NCI-H526 treated with DMSO at 0.1 percent for 48 hours (cell line): Measurements from ENCODE around the gene TBC1D30.
"Not testable (repeated sequence)": the region's sequence is repeated elsewhere in the genome, so short reads cannot be mapped to it uniquely, and the experiment has no call there.

ENCODE experiments used
- DNase-seq: peaks from one replicate; lab custom pipeline; 2025; lab: John Stamatoyannopoulos, UW

The TBC1D30 gene, protein sequence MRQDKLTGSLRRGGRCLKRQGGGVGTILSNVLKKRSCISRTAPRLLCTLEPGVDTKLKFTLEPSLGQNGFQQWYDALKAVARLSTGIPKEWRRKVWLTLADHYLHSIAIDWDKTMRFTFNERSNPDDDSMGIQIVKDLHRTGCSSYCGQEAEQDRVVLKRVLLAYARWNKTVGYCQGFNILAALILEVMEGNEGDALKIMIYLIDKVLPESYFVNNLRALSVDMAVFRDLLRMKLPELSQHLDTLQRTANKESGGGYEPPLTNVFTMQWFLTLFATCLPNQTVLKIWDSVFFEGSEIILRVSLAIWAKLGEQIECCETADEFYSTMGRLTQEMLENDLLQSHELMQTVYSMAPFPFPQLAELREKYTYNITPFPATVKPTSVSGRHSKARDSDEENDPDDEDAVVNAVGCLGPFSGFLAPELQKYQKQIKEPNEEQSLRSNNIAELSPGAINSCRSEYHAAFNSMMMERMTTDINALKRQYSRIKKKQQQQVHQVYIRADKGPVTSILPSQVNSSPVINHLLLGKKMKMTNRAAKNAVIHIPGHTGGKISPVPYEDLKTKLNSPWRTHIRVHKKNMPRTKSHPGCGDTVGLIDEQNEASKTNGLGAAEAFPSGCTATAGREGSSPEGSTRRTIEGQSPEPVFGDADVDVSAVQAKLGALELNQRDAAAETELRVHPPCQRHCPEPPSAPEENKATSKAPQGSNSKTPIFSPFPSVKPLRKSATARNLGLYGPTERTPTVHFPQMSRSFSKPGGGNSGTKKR

DNA sequence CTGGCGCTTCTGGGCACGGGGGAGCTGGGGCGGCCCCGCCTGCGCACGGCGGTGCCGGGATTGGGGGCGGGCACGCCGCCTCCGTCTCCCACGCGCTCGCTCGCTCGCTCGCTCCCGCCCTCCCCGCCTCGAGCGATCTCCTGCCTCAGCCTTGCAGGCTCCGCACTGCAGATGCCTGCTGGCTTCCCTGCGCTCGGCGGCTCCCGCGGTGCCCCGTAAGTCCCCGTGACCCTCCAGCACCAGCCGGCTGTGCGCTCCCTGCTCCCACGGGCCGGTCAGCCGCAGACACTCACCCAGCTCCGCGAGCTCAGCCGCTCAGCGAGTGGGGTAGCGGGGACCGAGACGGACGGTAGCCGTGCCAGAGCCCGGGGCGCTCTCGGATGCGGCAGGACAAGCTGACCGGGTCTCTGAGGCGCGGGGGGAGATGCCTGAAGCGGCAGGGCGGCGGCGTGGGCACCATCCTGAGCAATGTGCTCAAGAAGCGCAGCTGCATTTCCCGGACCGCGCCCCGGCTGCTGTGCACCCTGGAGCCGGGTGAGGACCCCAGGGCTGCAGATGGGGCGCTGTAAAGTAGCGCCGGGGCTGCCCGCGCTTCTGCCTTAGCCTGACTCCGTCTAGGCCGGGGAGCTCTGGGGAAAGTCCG, at the start of gene TBC1D30:
TSS of gene TBC1D30 (plus strand) at position 148 of the 643 bp plus-strand sequence. CDS start at position 381, 233 bp downstream.
- DNase-seq, result peak; percentile 77

DNA sequence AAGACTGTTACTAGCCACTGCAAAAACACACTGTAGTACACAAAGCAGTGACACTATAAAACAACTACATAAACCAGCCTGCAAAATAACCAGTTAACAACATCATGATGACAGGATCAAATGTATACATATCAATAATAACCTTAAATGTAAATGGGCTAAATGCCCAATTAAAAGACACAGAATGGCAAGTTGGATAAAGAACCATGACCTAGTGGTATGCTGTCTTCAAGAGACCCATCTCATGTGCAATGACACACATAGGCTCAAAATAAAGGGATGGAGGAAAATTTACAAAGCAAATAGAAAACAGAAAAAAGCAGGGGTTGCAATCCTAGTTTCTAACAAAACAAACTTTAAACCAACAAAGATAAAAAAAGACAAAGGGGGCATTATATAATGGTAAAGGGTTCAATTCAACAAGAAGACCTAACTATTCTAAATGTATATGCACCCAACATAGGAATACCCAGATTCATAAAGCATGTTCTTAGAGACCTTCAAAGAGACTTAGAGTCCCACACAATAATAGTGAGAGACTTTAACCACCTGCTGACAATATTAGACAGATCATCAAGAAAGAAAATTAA, 49.2 kb upstream of the TBC1D30 start:
- not testable (repeated sequence) for DNase-seq

DNA sequence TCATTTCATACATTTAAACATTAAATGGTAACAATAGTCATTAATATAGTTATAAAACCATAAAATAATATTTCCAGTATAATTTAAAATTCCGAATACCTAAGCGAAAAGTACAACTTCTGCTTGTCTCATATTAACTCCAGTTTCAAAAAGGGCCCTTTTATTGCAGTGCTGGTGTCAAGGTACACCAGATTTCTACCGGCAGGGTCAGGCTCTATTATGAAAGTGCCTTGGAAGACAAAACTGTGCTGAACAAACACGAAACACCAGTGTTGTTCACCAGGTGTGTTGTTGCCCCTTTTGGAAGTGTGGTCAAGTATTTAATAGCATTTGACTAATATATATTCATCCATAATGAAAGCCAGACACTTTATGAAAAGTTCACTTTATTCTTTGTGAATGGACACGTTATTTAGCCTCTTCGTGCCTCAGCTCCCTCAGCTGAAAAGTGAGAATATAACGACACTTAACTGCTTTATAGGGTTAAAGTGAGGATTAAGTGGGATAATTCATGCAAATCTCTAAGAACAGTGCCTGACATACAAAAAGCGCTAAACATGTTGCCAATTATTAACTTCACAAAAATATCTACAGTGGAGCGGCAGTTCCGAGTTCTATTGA, 45.0 kb upstream of the TBC1D30 start:
- DNase-seq, result no peak

DNA sequence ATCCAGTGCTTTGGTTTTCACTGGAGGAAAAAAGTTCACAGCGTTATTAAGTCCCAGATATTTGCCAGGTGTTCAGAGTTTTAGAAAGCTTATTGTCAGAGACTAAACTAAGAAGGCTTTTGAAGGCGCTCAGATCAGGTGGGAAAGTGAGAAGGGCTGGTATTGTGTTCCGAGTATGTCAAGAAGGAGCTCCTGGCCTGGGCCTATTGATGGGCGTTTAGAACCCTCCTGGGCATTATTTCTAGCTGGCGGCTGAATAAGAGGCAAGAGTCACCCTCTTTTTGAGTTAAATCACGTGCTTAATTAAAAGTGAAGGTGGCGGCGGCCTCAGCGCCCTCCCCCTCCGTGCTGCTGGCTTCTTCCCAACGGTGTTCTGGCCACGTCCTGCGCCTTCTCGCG, 44.3 kb upstream of the TBC1D30 start:
- DNase-seq, result peak; percentile 80

DNA sequence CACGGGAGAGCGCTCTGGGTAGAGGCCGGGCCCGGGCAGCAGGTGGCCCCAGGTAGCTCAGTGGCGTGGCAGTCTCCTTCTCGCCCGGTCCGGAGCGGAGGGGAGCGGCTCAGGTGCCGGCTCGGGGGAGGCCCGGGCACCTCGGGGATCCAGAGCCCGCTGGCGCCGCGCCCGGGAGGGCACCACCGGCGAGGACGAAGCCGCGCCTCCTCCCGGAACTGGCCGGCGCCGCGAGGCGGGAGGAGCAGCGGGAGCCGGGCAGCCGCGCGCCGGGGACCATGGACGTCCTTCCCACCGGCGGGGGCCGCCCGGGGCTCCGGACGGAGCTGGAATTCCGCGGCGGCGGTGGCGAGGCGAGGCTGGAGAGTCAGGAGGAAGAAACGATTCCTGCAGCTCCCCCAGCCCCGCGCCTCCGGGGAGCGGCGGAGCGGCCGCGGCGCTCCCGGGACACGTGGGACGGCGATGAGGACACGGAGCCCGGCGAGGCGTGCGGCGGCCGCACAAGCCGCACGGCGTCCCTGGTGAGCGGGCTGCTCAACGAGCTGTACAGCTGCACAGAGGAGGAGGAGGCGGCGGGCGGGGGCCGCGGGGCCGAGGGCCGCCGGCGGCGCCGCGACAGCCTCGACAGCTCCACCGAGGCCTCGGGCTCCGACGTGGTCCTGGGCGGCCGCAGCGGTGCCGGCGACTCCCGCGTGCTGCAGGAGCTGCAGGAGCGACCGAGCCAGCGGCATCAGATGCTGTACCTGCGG, 43.7 kb upstream of the TBC1D30 start:
- peak; percentile 57 for DNase-seq

DNA sequence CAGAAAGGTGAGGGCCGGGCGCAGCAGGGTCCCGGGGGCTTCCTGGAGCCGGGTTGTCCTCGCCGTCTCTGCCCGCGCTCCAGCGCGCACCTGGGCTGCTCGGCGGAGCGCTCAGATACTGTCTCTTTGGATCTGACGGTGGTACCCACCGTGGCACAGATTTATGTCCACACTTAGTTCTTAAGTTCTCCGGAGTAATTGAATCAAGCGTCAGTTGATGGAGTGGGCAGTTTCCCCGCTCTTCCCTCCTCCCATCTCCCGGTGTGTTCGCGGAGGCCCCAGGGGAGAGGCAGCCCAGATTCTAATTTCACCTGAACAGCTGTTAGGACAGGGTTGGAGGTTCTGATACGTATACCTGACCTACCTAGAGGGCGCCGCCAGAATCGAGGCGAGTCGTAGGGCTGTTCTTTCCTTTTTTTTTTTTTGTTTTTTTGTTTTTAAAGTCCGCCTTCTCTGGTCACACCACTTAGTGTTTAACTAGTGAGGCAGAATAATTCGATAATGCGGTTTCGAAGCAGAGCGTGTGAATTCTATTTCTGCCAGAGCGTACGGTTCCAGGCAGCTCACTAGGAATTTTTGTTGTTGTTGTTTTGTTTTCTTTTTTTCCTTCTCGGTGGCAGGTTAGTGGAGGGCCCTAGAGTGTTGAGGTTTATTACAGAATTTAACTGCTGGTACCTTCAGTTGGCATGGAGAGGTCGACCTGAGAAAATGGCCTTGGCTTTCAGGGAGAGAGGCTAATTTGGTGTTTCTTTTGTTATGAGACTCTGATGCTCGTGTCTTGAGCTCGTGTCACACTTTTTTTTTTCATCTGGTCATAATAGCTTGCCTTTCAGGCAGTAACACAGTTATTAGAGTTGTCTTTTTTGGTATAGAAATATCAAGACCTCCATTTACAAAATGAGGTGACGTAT, 42.9 kb upstream of the TBC1D30 start:
- peak; percentile 57 for DNase-seq

DNA sequence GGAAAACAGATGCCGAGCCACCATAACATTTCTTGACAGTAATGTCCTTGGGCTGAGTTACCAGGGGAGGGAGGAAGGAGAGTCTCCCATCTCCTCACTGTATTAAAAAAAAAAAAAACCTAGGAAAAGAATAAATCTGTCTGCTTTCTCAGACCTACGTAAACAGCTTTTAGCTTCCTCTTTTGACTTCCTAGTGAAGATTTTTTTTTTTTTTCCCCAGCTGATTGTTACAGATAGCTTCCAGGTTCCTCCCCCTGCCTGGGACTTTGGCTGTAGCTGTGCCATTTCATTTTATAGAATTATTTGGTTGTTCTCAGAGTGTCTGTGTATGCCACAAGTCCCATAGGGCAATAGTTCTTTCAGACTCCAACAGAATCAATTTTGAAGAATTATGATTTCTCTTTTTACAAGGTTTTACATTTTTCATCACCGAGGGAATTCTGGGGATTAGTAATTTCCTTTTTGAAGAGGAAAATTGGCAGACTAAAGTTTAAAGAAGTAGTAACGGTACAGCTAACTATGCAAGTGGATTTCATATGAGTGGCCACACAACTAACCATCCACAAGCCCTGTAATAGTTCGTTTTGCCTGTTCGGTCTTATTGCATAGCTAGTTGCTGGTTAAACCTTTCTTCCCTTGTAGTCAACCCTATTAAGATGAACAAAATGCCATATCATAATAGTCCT, 42.1 kb upstream of the TBC1D30 start:
- no peak for DNase-seq

DNA sequence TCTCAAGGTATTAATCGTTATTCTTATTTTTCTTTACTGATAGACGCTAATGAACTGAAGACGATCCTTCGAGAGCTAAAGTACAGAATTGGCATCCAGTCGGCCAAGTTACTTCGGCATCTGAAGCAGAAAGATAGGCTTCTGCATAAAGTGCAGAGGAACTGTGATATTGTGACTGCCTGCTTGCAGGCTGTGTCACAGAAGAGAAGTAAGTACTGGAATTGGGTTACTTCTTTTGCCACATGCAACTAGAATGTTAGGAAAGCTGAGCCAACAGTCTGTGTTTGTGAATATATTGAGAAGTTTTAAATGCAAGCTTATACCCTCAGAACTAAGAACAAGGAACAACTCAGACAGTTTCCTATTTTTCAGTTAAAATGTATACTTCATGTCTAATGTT, 38.6 kb upstream of the TBC1D30 start:
- no peak for DNase-seq

DNA sequence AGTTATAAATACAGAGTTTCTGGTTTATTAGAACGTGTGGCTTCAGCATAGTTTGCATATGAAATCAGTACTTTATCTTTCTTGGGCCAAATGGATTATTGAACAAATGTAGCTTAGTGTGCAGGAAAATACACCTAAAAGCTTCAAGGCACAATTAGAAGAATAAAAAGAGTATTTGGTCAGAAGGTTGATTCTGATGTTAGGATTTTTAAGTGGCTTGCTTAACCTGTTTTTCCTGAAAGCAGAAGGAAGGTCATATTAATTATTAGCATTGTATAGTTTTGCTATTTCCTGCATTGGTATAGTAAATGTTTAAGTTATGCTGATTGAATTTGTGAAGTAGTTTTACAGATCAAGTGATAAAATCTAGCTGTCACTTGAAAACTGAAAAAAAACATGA, 34.3 kb upstream of the TBC1D30 start:
- no peak for DNase-seq

DNA sequence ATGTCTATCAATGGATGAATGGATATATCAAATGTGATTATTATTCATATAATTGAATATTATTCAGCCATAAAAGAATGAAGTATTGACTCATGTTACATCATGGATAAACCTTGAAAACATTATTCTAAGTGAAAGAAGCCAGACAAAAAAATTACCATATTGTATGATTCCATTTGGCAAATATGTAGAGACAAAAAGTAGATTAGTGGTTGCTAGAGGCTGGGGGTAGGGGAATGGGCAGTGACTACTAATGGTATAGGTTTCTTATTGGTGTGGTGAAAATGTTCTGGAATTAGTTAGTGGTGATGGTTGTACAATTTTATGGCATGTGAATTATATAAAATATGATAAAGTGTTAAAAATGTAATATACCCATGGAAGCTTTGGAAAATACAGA, 33.4 kb upstream of the TBC1D30 start:
- no peak for DNase-seq

DNA sequence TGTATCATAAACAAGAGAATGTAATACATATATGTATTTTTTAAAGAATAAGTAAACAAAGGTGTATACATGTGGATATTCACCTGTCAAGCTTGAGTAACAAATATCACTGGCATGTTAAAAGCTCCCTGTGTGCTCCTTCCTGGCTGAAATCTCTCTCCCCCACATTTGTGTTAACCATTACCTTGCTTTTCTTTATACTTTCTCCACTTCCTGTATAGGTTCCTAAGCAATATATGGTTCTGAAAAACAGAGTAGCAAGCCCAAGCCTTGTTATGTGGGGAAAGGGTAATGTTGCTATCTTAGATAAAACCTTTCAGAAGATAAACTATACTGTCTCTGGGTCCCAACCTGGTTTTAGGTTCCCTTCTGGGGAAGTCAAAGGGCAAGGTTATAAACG, 32.3 kb upstream of the TBC1D30 start:
- no peak for DNase-seq

DNA sequence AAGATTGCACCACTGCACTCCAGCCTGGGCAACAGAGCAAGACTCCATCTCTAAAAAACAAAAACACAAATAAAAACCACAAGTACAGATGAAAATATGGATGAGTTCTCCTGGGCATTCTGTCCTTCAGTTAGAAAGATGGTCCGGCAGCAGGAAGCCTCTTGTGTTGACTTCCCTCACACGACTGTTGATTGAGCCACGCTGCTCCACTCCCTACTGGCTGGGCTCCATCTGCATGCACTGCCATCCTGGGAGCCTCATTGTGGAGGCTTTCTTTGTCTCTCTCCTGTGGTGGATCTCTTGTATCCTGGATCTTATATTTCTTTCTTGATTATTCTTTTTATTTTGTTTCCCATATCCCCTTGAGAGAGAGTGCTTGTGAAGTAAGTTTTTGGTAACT, 30.8 kb upstream of the TBC1D30 start:
- DNase-seq, result no peak

DNA sequence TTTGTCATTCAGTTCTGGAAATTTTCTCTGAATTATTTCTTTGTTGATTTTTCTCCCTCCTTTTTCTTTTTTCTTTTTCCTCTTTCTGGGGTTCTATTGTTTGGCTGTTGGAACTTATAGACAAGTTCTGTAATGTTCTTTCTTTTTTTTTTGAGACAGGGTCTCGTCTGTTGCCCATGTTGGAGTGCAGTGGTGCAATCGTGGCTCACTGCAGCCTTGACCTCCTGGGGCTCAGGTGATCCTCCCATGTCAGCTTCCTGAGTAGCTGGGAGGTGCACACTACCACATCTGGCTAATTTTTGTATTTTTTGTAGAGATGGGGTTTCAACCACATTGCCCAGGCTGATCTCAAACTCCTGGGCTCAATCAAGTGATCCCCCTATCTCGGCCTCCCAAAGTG, 30.1 kb upstream of the TBC1D30 start:
- DNase-seq, result no peak

DNA sequence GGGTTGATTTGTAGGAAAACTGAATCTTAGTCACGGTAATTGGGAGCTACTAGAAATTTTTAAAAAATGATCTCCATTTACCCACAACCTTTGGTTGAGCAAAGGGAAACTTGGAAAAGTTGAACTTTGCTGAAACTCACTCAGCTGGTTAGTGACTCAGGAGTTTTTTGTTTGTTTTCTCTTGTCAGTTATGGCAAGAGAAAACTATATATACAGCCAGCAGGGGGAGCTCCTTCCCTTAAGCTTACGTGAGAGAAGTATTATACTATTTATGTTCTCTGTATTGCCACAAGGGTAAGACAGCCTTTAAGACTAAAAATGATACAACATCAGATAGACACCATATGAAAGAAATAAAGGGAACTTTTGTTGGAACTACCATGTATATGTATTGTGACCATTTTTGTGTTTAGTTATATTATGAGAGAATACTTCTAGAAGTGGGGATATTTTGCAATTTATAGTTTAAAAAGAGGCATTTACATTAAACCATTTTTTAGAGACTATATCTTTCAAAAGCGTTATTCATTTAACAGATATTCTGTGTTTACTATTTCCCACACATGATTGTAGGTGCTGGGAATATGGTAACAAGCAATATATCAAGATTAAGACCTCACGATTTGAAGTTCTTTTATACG, 28.1 kb upstream of the TBC1D30 start:
- peak; percentile 49 for DNase-seq

DNA sequence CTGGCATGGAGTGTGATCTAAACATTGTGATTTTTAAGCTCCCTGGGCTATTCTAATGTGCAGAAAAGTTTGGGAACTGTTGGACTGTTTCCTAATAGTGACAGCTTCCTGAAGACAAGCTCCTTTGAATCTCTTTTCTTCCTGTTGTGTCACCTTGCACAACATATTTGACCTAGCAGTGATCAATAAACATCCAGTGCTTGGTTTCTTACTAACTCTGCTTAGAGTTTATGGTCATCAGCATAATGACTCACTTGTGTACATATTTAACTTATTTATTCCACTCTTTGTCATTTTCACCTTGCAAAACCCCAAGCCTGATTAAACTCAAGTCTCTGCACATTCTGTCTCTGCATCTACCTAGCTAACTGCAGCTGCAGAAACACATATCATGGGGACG, 27.3 kb upstream of the TBC1D30 start:
- no peak for DNase-seq

DNA sequence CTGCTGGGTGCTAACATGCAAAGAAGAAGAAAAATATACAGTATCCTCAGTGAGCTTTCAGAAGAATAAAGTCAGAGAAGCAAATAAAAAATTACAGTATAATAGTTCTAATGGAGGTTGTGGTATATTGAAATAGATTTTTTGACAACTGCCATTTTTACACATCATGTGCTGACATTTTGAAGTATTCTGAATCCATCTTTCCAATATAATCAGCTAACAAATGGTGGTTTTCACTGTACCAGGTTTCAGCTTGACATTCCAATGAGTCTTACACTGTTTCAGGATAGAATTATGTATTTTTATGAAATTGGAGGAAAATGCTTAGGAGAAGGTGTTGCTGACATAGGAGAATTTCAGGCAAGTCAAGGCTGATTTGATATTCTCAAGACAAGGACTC, 26.3 kb upstream of the TBC1D30 start:
- no peak for DNase-seq

DNA sequence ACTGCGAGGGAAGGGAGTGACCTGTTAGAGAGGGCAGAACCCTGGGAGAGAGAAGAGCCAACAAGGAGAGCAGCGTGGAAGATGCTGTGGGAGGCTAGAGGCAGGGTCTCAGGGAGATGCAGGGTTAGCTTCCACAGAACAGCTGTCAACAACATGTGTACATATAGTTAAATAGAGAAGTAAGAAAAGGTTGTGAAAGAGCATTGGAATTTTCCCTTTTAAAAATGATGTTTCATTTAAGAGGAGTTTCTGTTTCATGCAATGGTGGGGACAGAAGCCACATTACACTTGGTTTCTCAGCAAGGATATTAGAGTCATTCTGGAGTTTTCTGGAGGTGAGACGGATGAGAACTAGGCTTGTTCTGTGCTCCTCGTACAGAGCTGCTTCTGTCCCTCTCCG, 23.8 kb upstream of the TBC1D30 start:
- DNase-seq, result no peak

DNA sequence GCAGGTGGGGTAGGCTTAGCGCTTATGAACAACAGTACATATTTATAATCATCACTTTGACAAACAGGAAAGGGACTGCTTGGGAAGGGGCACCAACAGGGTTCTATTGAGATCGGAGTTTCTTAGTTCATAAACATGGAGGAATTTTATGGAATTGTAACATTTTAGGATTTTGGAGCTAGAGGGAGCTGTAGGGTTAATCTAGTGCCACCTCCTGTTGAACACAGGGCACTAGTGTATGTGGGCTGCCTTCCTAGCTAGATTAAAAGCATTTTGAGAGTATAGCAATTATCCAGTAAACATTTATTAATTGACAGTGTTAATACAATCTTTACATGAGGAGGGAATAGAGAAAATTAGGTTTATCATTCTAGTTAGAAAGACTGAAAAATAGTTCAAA, 23.1 kb upstream of the TBC1D30 start:
- no peak for DNase-seq

DNA sequence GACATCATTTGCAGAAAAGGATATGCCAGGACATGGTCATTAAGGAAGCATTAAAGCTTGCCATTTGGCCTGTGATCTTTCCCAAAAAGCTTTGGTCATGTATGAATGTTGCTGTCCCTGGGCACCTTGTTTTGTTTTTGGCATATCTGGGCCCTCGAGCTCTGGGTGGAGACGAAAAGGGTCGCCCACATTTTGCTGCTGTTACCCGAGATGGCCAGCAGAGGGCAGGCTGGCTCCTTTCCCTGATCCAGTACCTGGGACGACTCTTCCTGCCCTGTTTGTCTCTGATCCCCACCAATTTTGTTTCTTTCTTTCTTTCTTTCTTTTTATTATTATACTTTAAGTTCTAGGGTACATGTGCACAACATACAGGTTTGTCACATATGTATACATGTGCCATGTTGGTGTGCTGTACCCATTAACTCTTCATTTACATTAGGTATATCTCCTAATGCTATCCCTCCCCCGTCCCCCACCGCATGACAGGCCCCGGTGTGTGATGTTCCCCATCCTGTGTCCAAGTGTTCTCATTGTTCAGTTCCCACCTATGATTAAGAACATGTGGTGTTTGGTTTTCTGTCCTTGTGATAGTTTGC, 22.2 kb upstream of the TBC1D30 start:
- not testable (repeated sequence) for DNase-seq
